Ascending aorta (tissue), 2 donors: ENCODE results near the gene MMP25. TPM values are rescaled to one million over a fixed set of nuclear protein-coding genes. Genes with fewer than 3 reads are reported as not detected.

ENCODE experiments used
- DNase-seq, 2 donors: peaks; one replicate each; pipeline ENCODE4 v3.0.0-alpha.2; 2019; ENCODE audit warnings: low spot score in 2 of 2
- H3K27ac ChIP-seq, 2 donors: fragments of 200-600 bp; sonication (generic); one replicate each; pipeline ENCODE4 v1.5.1; 2016 to 2017; ENCODE audit warnings: mild to moderate bottlenecking in 1 of 2
- H3K27me3 ChIP-seq: fragments of 200-600 bp; sonication (generic); one replicate; pipeline ENCODE4 v1.5.1; 2017
- H3K36me3 ChIP-seq, 2 donors: fragments of 200-600 bp; sonication (generic); one replicate each; pipeline ENCODE4 v1.5.1; 2016
- H3K4me1 ChIP-seq, 2 donors: fragments of 200-600 bp; sonication (generic); one replicate each; pipeline ENCODE4 v1.5.1; 2016 to 2017; ENCODE audit warnings: mild to moderate bottlenecking in 1 of 2
- H3K4me3 ChIP-seq, 2 donors: fragments of 200-600 bp; sonication (generic); one replicate each; pipeline ENCODE4 v1.5.1; 2016 to 2017; ENCODE audit warnings: mild to moderate bottlenecking in 1 of 2
- H3K9me3 ChIP-seq, 2 donors: fragments of 200-600 bp; sonication (generic); one replicate each; pipeline ENCODE4 v1.5.1; 2016
- intact Hi-C: fragments of 100-400 bp; cut with DNase I; formaldehyde crosslinking; loops from one replicate; pipeline ENCODE4 v1.15.1; 2023
- total RNA-seq: library from RNA; depleted of rRNA; stranded (reverse); fragments of >200 nt; gene quantifications from one replicate; pipeline ENCODE4 v1.1.0, GENCODE V29; 2016
- TF ChIP-seq, protein P1 (sequence below), 3 experiments: fragments of 200-600 bp in 2 of 3; fragments of 450-650 bp in 1 of 3; sonication (generic) in 2 of 3; IDR thresholded peaks; one replicate each; pipeline ENCODE4 v1.5.1; 2016 to 2019; ENCODE audit warnings: antibody characterized with exemption in 3 of 3, mild to moderate bottlenecking in 1 of 3, moderate library complexity in 1 of 3

MMP25 gene
- total RNA-seq, 1 donor from 2014 or later: 0.21 TPM

- no peak overlapping the region for H3K27ac ChIP-seq
- H3K4me1 ChIP-seq: peaks cover 16 to 17% of the 10 kb centered on the region in 2 donors
- H3K36me3 ChIP-seq: no peaks in the 10 kb centered on the region
- intact Hi-C loops: no loop called here
- no peak for DNase-seq
- peaks cover 38% of the 10 kb centered on the region for H3K27me3 ChIP-seq
- H3K4me3 ChIP-seq: no peak overlapping the region
- TF ChIP-seq, protein P1, sequence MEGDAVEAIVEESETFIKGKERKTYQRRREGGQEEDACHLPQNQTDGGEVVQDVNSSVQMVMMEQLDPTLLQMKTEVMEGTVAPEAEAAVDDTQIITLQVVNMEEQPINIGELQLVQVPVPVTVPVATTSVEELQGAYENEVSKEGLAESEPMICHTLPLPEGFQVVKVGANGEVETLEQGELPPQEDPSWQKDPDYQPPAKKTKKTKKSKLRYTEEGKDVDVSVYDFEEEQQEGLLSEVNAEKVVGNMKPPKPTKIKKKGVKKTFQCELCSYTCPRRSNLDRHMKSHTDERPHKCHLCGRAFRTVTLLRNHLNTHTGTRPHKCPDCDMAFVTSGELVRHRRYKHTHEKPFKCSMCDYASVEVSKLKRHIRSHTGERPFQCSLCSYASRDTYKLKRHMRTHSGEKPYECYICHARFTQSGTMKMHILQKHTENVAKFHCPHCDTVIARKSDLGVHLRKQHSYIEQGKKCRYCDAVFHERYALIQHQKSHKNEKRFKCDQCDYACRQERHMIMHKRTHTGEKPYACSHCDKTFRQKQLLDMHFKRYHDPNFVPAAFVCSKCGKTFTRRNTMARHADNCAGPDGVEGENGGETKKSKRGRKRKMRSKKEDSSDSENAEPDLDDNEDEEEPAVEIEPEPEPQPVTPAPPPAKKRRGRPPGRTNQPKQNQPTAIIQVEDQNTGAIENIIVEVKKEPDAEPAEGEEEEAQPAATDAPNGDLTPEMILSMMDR (IDR thresholded peaks at IDR 0.05): no peak
- H3K9me3 ChIP-seq: no peaks in the 10 kb centered on the region
Observed at GRCh38 chr16:3044708-3045107, 1.7 kb upstream of the MMP25 start.

DNA sequence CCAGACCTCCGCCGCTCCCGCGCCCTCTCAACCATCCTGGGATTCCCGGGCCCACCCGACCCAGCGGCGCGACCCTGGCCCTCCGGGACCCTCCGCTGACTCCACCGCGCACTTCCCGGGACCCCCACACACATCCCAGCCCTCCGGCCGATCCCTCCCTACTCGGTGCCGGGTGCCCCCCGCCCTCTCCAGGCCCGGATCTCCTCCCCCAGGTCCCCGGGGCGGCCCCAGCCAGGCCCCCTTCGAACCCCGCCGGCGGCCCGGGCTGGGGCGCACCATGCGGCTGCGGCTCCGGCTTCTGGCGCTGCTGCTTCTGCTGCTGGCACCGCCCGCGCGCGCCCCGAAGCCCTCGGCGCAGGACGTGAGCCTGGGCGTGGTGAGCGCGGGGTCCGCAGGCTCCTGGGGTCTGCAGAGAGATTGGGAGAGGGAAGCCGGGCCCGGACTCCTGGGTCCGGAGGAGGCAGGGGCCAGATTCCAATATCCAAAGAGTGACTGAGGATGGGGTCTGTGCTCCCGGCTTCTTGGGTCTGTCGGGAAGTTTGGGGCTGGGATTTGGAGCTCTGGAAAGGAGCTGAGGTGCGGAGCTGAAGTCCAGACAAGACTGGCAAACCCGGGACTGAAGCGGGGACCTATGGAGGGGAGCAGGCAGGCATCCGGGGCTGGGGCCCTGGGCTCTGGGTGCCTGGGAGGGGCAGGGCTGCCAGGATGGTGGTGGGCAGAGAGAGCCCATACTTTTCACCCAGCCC is 453 bp downstream of the MMP25 start:
- peak overlapping the region; percentile 47 to 68 for H3K4me3 ChIP-seq
- H3K9me3 ChIP-seq: no peaks in the 10 kb centered on the region
- peaks cover 16 to 17% of the 10 kb centered on the region in 2 donors for H3K4me1 ChIP-seq
- no peaks in the 10 kb centered on the region for H3K36me3 ChIP-seq
- H3K27me3 ChIP-seq: peaks cover 38% of the 10 kb centered on the region
- intact Hi-C loops: no loop called here
- DNase-seq: no peak
- no peak overlapping the region for H3K27ac ChIP-seq
- TF ChIP-seq, protein P1 (IDR thresholded peaks at IDR 0.05): no peak

DNA sequence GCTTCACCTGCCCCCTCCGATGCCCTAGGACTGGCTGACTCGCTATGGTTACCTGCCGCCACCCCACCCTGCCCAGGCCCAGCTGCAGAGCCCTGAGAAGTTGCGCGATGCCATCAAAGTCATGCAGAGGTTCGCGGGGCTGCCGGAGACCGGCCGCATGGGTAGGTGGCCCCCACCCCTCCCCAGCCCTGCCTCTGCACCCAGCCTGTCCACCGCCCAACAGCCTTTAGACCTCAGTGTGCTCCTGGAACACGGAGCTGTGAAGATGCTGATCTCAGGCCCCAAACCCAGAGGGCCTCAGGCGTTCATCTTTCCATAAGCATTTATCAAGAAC is 993 bp downstream of the MMP25 start:
- Histone ChIP-seq H3K36me3 (no peaks in the 10 kb centered on the region), H3K27ac (no peak overlapping the region), H3K4me1 (peaks cover 16 to 17% of the 10 kb centered on the region in 2 donors), H3K27me3 (peaks cover 38% of the 10 kb centered on the region), H3K9me3 (no peaks in the 10 kb centered on the region), H3K4me3 (no peak overlapping the region)
- DNase-seq: no peak
- TF ChIP-seq, protein P1 (IDR thresholded peaks at IDR 0.05): no peak
- intact Hi-C loops: no loop called here

GRCh38 chr16:3049921-3050481 is 3.6 kb downstream of the MMP25 start:
- H3K27ac ChIP-seq: no peak overlapping the region
- H3K4me3 ChIP-seq: no peak overlapping the region
- TF ChIP-seq, protein P1 (IDR thresholded peaks at IDR 0.05): no peak
- H3K4me1 ChIP-seq: peaks cover 16 to 17% of the 10 kb centered on the region in 2 donors
- DNase-seq: no peak
- intact Hi-C loops: no loop called here
- H3K36me3 ChIP-seq: no peaks in the 10 kb centered on the region
- H3K27me3 ChIP-seq: peaks cover 31% of the 10 kb centered on the region
- H3K9me3 ChIP-seq: no peaks in the 10 kb centered on the region

DNA sequence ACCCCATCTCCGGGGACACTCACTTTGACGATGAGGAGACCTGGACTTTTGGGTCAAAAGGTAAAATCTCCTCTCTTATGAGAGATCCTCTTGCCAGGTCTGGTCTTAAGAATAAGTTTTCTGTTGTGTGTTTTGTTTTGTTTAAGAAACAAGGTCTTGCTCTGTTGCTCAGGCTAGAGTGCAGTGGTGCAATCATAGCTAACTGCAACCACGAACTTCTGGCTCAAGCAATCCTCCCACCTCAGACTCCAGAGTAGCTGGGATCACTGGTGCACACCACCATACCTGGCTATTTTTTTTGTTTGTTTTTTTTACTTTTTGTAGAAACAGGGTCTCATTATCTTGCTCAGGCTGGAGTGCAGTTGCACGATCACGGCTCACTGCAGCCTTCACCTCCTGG is 4.1 kb downstream of the MMP25 start:
- Histone ChIP-seq H3K9me3 (no peaks in the 10 kb centered on the region), H3K36me3 (no peaks in the 10 kb centered on the region), H3K27ac (no peak overlapping the region), H3K27me3 (peaks cover 26% of the 10 kb centered on the region), H3K4me1 (peaks cover 13% of the 10 kb centered on the region in 2 donors), H3K4me3 (no peak overlapping the region)
- TF ChIP-seq, protein P1 (IDR thresholded peaks at IDR 0.05): no peak
- intact Hi-C loops: no loop called here
- no peak for DNase-seq
